Measurements from ENCODE around the gene CRIP3. TPM values are rescaled to one million over a fixed set of nuclear protein-coding genes. Genes with fewer than 3 reads are reported as not detected.

Gene CRIP3
- total and polyA plus RNA-seq, 4 donors: 1.1 to 9.5 (median 2.4) TPM

DNA sequence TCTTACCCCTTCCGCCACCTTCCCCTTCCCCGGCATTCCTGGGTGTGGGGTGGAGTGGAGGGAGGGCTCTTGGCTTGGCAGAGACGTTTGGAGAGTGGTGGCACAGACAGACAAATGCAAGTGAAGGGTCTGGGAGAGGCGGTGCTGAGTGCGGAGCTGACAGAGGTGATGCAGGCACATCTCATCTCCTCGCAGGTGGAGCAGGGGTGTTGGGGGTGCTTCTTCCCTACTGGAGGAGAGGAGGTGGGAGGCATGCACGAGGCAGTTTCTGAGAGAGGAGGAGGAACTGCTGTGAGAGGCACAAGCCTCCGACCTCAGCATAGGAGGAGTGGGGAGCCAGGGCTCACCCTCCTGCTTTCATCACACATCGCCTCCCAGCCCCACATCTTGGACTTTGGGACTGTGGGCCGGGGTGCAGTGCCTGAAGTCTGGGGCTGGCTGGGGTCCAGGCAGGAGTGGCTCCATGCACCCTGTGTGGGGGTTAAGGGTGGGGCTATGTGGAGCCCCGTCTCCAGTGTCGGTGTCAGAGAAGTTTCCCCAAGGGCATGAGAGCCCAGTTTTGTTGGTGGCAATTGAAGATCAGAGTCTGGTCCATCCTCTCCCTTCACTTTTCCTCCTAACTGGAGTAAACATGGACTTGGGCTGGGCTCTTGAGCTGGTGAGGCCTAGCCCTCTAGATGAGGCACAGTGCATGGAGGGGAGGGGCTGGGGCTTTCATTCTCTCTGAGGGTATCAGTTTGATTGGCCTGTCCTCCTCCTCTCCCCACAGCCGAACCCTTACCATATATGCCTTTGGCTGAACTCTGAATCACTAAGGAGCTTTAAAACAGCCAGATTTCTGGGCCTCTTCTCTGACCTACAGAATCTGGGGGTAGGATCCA, 30.7 kb downstream of the CRIP3 start:
- no peak for TF ChIP-seq TAF1 (conservative IDR thresholded peaks at IDR 0.05)
- no peak for TF ChIP-seq MAX (IDR thresholded peaks at IDR 0.05)
- no peak for TF ChIP-seq GABPA (IDR thresholded peaks at IDR 0.05 in 1 of 2, conservative IDR thresholded peaks at IDR 0.05 in 1 of 2)
- TF ChIP-seq SP1 (IDR thresholded peaks at IDR 0.05): peak; percentile 68
- no peak for TF ChIP-seq NR2F2 (IDR thresholded peaks at IDR 0.05)
- TF ChIP-seq HNF4A (conservative IDR thresholded peaks at IDR 0.05): peak; percentile 90 to 95
- no peak for TF ChIP-seq ATF3 (IDR thresholded peaks at IDR 0.05)
- TF ChIP-seq FOXA2 (IDR thresholded peaks at IDR 0.05): no peak
- TF ChIP-seq EGR1 (IDR thresholded peaks at IDR 0.05; ENCODE audit: low read depth in 2 of 2): no peak
- TF ChIP-seq RXRA (IDR thresholded peaks at IDR 0.05): peak; percentile 61 to 67
- TF ChIP-seq RAD21 (IDR thresholded peaks at IDR 0.05): no peak
- peak; percentile 91 for TF ChIP-seq HNF4G (IDR thresholded peaks at IDR 0.05)
- TF ChIP-seq REST (IDR thresholded peaks at IDR 0.05): no peak
- TF ChIP-seq FOXA1 (IDR thresholded peaks at IDR 0.05): no peak
- peak in 1 of 2 donors; percentile 23 for TF ChIP-seq JUND (IDR thresholded peaks at IDR 0.05)
- TF ChIP-seq YY1 (IDR thresholded peaks at IDR 0.05): no peak
- peak overlapping the region; percentile 86 to 90 for H3K27ac ChIP-seq (ENCODE audit: low read depth in 1 of 2, low read length in 2 of 2)
- H3K27me3 ChIP-seq (ENCODE audit: control insufficient read depth in 4 of 4, insufficient read depth in 4 of 4, low read length in 3 of 4): no peaks in the 10 kb centered on the region
- no peaks in the 10 kb centered on the region for H3K9me3 ChIP-seq (ENCODE audit: control insufficient read depth in 4 of 4, low read length in 3 of 4)
- H3K9ac ChIP-seq (ENCODE audit: low read depth in 1 of 2, low read length in 2 of 2): peak overlapping the region; percentile 54 to 59
- H3K36me3 ChIP-seq (ENCODE audit: control insufficient read depth in 4 of 4, insufficient read depth in 3 of 4, low read depth in 1 of 4, low read length in 3 of 4): no peaks in the 10 kb centered on the region
- H3K4me1 ChIP-seq (ENCODE audit: control insufficient read depth in 4 of 4, insufficient read depth in 4 of 4, low read length in 3 of 4): peaks cover 34 to 65% (median 55%) of the 10 kb centered on the region in 4 donors
- no peak overlapping the region for H3K4me3 ChIP-seq (ENCODE audit: low read depth in 1 of 3, low read length in 3 of 3)
- 29% methylated on average over 13 of the region's 13 CpGs for WGBS
- DNase-seq (ENCODE audit: low spot score): no peak

- Histone ChIP-seq H3K27ac (ENCODE audit: low read depth in 1 of 2, low read length in 2 of 2) (peak overlapping the region; percentile 86 to 90), H3K27me3 (ENCODE audit: control insufficient read depth in 4 of 4, insufficient read depth in 4 of 4, low read length in 3 of 4) (no peaks in the 10 kb centered on the region), H3K9ac (ENCODE audit: low read depth in 1 of 2, low read length in 2 of 2) (no peak overlapping the region), H3K9me3 (ENCODE audit: control insufficient read depth in 4 of 4, low read length in 3 of 4) (no peaks in the 10 kb centered on the region), H3K36me3 (ENCODE audit: control insufficient read depth in 4 of 4, insufficient read depth in 3 of 4, low read depth in 1 of 4, low read length in 3 of 4) (no peaks in the 10 kb centered on the region), H3K4me3 (ENCODE audit: low read depth in 1 of 3, low read length in 3 of 3) (no peak overlapping the region), H3K4me1 (ENCODE audit: control insufficient read depth in 4 of 4, insufficient read depth in 4 of 4, low read length in 3 of 4) (peaks cover 34 to 70% (median 59%) of the 10 kb centered on the region in 4 donors)
- no peak for DNase-seq (ENCODE audit: low spot score)
- no peak for TF ChIP-seq ZBTB33 (IDR thresholded peaks at IDR 0.05)
- TF ChIP-seq FOXA2 (IDR thresholded peaks at IDR 0.05): no peak
- TF ChIP-seq HNF4A (conservative IDR thresholded peaks at IDR 0.05): no peak
- no peak for TF ChIP-seq FOXA1 (IDR thresholded peaks at IDR 0.05)
- TF ChIP-seq SP1 (IDR thresholded peaks at IDR 0.05): no peak
- TF ChIP-seq NR2F2 (IDR thresholded peaks at IDR 0.05): no peak
- TF ChIP-seq REST (IDR thresholded peaks at IDR 0.05): no peak
- 42% methylated on average over 6 of the region's 6 CpGs for WGBS
Measured at GRCh38 chr6:43277306-43277642, 31.4 kb downstream of the CRIP3 start.
